ENCODE data around the gene FOXD3. TPM values are rescaled to one million over a fixed set of nuclear protein-coding genes. Genes with fewer than 3 reads are reported as not detected.

FOXD3 gene
- total RNA-seq (not detected), polyA plus RNA-seq (not detected)

DNA sequence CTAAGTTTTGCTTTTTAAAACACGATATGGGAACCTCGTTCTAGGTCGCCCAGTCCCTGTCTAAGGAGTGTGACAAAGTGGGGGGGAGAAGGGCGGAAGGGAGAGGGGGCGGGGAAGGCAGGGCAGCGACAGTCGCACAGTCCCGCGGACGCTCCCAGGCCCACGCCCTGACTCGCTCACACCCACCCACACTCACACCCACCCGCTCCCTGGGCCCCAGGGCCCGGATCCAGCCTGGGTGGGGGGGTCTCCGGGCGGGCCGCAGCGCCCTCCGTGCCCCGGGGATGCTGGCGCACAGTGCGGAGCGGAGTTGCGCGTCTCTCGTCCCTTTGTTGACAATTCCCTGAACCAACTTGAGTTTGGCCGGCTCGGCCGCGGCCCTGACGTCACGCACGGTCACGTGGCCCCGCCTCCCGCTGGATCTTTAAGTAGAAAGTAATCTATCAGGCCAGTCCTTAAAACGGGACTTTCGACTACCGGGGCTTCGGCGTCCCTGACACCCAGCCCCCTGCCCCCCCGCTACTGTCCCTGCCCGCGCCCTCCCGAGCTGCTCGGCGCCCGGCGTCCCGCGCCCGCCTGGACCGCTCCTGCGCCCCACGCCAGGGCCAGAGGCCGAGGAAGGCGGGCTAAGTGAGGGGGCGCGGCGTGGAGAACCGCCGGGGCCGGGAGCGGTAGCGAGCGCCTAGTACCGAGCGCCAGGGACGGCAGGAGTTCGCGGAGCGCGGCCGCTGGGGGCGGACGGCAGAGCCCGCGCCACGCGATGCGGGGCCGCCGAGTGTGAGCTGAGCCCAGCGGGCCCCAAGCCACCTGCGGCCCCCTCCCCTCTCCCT, at the start of gene FOXD3:
Gene FOXD3, plus strand, starts transcription at position 454 of the 830 bp plus-strand sequence. CDS start 492 bp downstream, outside the sequence.
- H3K9me3 ChIP-seq (ENCODE audit: low read length) = no peaks in the 10 kb centered on the region
- peak within 1 kb of the TSS in 6 of 8 donors; percentile 34 to 89 (median 74) for H3K27ac Mint-ChIP-seq
- peaks cover 2 to 19% (median 3%) of the 10 kb centered on the region in 3 donors for H3K36me3 Mint-ChIP-seq

DNA sequence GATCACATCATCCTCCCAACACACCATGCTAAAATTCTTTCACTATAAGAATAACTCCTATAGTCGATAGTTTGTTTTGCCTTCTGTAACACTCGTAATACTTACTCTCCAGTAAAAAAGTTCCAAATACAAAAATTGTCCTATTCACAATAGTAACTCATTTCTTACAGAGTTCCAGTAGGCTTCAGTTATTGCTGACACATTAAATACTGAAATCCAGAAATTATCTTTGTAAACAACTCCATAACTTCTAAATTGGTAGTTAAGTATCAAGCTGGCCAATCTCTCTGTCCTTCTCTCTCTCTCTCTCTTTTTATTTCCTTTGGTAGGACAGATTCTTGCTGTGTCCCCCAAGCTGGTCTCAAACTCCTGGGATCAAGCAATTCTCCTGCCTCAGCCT, 49.6 kb upstream of the FOXD3 start:
- POLR2A ChIA-PET = no interaction called here
- Histone ChIP-seq H3K4me3 (ENCODE audit: low read length) (no peak overlapping the region), H3K36me3 (ENCODE audit: insufficient read depth, low read length) (no peaks in the 10 kb centered on the region), H3K27me3 (ENCODE audit: insufficient read depth, low read length, poor library complexity, severe bottlenecking) (no peaks in the 10 kb centered on the region), H3K9me3 (ENCODE audit: low read length) (no peaks in the 10 kb centered on the region), H3K4me1 (ENCODE audit: insufficient read depth, low read length) (no peaks in the 10 kb centered on the region), H3K27ac (ENCODE audit: low read depth, low read length) (no peak overlapping the region)
- H3K4me3 Mint-ChIP-seq = no peak overlapping the region
- H3K9me3 Mint-ChIP-seq = no peaks in the 10 kb centered on the region
- no peaks in the 10 kb centered on the region for H3K36me3 Mint-ChIP-seq
- CTCF ChIA-PET = no interaction called here
- H3K4me1 Mint-ChIP-seq = no peaks in the 10 kb centered on the region
- H3K27ac Mint-ChIP-seq = no peak overlapping the region
- no peak for DNase-seq
- H3K27me3 Mint-ChIP-seq = peaks cover 9 to 25% of the 10 kb centered on the region in 2 donors

More for the DNA sequence above, at the start of gene FOXD3:
- H3K27me3 Mint-ChIP-seq = peaks cover 77 to 80% of the 10 kb centered on the region in 2 donors
- ChIA-PET POLR2A (no interaction called here), CTCF (no interaction called here)
- peaks cover 26 to 64% (median 54%) of the 10 kb centered on the region in 5 donors for H3K9me3 Mint-ChIP-seq
- Histone ChIP-seq H3K4me3 (ENCODE audit: low read length) (peak within 1 kb of the TSS; percentile 43), H3K27me3 (ENCODE audit: insufficient read depth, low read length, poor library complexity, severe bottlenecking) (peaks cover 74% of the 10 kb centered on the region), H3K27ac (ENCODE audit: low read depth, low read length) (no peak within 1 kb of the TSS), H3K4me1 (ENCODE audit: insufficient read depth, low read length) (peaks cover 13% of the 10 kb centered on the region), H3K36me3 (ENCODE audit: insufficient read depth, low read length) (no peaks in the 10 kb centered on the region)
- peak within 1 kb of the TSS; percentile 80 to 91 (median 83) for H3K4me3 Mint-ChIP-seq
- peak in 1 of 5 donors; percentile 16 for DNase-seq
- peaks cover 41 to 48% (median 46%) of the 10 kb centered on the region in 3 donors for H3K4me1 Mint-ChIP-seq

DNA sequence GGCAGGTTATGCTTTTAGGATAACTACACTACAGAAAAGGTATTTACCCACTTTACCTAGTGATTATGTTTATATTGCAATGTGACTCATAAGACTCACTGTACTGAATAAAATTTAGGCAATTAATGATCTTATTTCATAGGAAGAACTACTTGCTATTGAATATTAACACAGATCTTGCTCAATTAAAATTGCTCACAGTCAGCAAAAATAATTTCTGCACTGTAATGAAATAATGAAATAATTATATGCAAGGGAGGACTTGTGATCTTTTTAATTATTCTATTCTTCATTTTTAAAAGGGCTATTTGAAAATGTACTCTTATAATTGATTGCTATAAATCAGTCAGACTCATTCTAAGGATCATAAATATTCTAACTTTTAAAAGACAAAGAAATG, 48.0 kb upstream of the FOXD3 start:
- H3K27me3 ChIP-seq (ENCODE audit: insufficient read depth, low read length, poor library complexity, severe bottlenecking) = no peaks in the 10 kb centered on the region
- Mint-ChIP-seq H3K27ac (no peak overlapping the region), H3K4me1 (no peaks in the 10 kb centered on the region), H3K27me3 (peaks cover 5 to 19% of the 10 kb centered on the region in 2 donors), H3K4me3 (no peak overlapping the region), H3K36me3 (no peaks in the 10 kb centered on the region), H3K9me3 (no peaks in the 10 kb centered on the region)
- H3K36me3 ChIP-seq (ENCODE audit: insufficient read depth, low read length) = no peaks in the 10 kb centered on the region
- H3K4me1 ChIP-seq (ENCODE audit: insufficient read depth, low read length) = no peaks in the 10 kb centered on the region
- H3K9me3 ChIP-seq (ENCODE audit: low read length) = no peaks in the 10 kb centered on the region
- no peak for DNase-seq
- ChIA-PET CTCF (no interaction called here), POLR2A (no interaction called here)
- H3K27ac ChIP-seq (ENCODE audit: low read depth, low read length) = no peak overlapping the region
- no peak overlapping the region for H3K4me3 ChIP-seq (ENCODE audit: low read length)

DNA sequence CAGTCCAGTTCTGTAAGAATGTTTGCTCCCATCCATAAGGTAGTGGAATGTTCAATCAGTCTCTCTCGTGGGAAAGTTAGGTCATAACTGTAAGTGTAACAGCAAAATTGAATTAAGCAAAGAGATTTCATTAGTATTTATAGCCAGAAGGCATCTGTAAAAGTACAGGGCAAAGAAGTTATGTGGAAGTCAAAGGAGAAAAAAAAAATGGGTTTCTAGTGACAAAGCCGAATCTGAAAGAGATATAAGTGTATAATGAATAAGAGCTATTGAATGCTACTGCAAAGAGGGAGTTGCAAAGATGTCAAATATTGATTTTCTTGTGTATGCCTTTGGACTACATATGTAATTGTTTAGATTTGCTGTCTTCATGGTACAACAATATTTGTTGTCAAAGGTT, 47.4 kb upstream of the FOXD3 start:
- POLR2A ChIA-PET = no interaction called here
- Mint-ChIP-seq H3K27ac (no peak overlapping the region), H3K27me3 (peaks cover 5 to 17% of the 10 kb centered on the region in 2 donors), H3K9me3 (no peaks in the 10 kb centered on the region), H3K36me3 (no peaks in the 10 kb centered on the region), H3K4me1 (no peaks in the 10 kb centered on the region), H3K4me3 (no peak overlapping the region)
- no peak overlapping the region for H3K27ac ChIP-seq (ENCODE audit: low read depth, low read length)
- H3K4me3 ChIP-seq (ENCODE audit: low read length) = no peak overlapping the region
- CTCF ChIA-PET = no interaction called here
- no peaks in the 10 kb centered on the region for H3K9me3 ChIP-seq (ENCODE audit: low read length)
- no peaks in the 10 kb centered on the region for H3K27me3 ChIP-seq (ENCODE audit: insufficient read depth, low read length, poor library complexity, severe bottlenecking)
- DNase-seq = no peak
- H3K36me3 ChIP-seq (ENCODE audit: insufficient read depth, low read length) = no peaks in the 10 kb centered on the region
- no peaks in the 10 kb centered on the region for H3K4me1 ChIP-seq (ENCODE audit: insufficient read depth, low read length)

DNA sequence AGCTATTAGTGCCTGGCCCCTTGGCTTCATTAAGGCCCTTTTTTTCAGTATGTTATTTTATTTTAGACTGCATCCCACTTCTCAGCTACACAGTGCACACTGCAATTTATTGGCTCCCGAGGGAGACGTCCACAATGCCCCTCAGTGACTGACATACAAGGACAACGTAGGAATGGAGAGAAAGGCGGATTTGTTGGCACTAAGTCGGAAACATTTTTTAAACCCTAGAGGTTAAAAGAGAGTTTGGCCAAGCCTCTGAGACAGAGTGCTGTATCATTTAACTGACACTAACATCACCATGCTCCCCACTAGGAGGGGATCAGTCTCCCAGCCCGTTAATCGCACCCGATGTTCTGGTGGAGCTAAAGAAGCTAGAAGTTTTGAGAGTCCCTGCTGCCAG, 45.7 kb upstream of the FOXD3 start:
- POLR2A ChIA-PET = no interaction called here

DNA sequence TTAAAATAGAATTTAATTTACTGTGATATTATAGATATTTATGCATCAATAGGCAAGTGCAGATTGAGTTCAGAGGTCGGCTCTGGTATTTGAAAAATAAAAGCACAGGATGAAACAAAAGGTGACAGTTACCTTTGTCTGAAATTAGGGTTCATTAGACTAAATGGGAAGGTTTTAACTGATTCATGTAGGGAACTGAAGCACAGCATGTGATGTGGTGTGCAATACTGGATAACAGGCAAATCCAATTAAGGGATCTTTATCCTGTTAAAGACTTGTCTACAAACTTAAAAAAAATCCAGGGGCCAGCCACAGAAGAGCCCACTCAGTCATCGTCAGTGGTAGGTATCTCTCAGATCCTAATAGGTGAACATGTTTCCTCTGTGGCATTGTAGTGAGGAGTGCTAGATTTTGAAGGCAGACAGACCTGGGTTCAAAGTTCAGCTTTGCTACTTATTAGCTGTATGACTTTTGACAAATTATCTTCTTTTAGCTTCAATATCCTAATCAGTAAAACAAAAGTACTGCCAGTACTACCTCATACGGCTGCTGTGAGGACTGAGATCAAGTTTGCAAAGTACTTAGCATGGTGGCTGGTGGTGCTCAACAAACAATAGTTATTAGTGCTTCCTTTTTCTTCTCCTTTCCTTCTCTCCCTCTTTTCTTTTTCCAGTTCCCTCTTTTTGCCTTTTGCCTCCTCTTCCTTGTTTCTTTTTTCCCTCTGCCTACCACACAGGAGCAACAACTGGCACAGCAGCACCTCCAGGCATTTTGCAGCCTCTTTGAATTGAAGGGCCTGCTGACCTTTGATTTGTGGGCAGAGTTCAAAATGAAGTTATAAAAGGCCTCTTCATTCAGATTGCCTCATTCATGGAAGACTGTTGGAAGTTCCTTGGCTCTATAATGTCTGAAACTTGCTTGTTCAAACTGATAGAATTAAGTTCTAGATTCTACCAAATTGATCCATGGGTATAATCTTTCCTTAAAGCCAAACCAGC, 44.9 kb upstream of the FOXD3 start:
- Histone ChIP-seq H3K4me1 (ENCODE audit: insufficient read depth, low read length) (no peaks in the 10 kb centered on the region), H3K27me3 (ENCODE audit: insufficient read depth, low read length, poor library complexity, severe bottlenecking) (no peaks in the 10 kb centered on the region), H3K36me3 (ENCODE audit: insufficient read depth, low read length) (no peaks in the 10 kb centered on the region), H3K4me3 (ENCODE audit: low read length) (no peak overlapping the region), H3K27ac (ENCODE audit: low read depth, low read length) (no peak overlapping the region), H3K9me3 (ENCODE audit: low read length) (no peaks in the 10 kb centered on the region)
- Mint-ChIP-seq H3K27ac (no peak overlapping the region), H3K27me3 (peaks cover 8 to 20% of the 10 kb centered on the region in 2 donors), H3K4me3 (no peak overlapping the region), H3K36me3 (no peaks in the 10 kb centered on the region), H3K4me1 (no peaks in the 10 kb centered on the region), H3K9me3 (no peaks in the 10 kb centered on the region)
- ChIA-PET CTCF (no interaction called here), POLR2A (no interaction called here)
- DNase-seq = no peak

More for the DNA sequence above, 45.7 kb upstream of the FOXD3 start:
- CTCF ChIA-PET = no interaction called here
- H3K27ac Mint-ChIP-seq = no peak overlapping the region
- H3K9me3 Mint-ChIP-seq = no peaks in the 10 kb centered on the region
- no peaks in the 10 kb centered on the region for H3K36me3 Mint-ChIP-seq
- H3K27me3 Mint-ChIP-seq = peaks cover 8 to 20% of the 10 kb centered on the region in 2 donors
- H3K4me3 Mint-ChIP-seq = no peak overlapping the region
- Histone ChIP-seq H3K9me3 (ENCODE audit: low read length) (no peaks in the 10 kb centered on the region), H3K27ac (ENCODE audit: low read depth, low read length) (no peak overlapping the region), H3K4me1 (ENCODE audit: insufficient read depth, low read length) (no peaks in the 10 kb centered on the region), H3K27me3 (ENCODE audit: insufficient read depth, low read length, poor library complexity, severe bottlenecking) (no peaks in the 10 kb centered on the region), H3K4me3 (ENCODE audit: low read length) (no peak overlapping the region), H3K36me3 (ENCODE audit: insufficient read depth, low read length) (no peaks in the 10 kb centered on the region)
- no peak for DNase-seq
- H3K4me1 Mint-ChIP-seq = no peaks in the 10 kb centered on the region

DNA sequence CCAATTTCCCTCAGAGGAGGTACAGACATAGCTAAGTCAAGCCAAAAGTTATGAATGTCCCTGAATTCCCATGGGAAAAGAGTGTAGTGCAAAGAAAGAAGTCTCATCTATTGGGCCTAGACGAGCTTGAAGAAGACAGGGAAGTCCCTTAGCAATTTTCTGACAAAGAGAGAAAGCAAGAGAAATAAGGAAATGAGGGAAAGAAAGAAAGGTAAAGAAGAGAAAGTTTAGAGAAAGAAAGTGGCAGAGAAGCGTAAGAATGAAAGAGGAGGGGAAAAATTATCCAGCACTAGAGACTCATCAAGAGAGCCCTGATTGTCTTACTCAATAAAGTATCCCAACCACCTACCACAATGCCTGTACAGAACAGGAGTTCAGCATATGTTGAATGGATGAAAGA, 40.6 kb upstream of the FOXD3 start:
- no peaks in the 10 kb centered on the region for H3K4me1 Mint-ChIP-seq
- no peak for DNase-seq
- H3K4me3 Mint-ChIP-seq = no peak overlapping the region
- ChIA-PET POLR2A (no interaction called here), CTCF (interaction anchor here (0.7 kb wide), 2 partner anchors 676 to 886 kb away, joined by 3 to 4 read pairs; no protein-coding TSS in a partner anchor)
- no peak overlapping the region for H3K27ac Mint-ChIP-seq
- no peaks in the 10 kb centered on the region for H3K27me3 ChIP-seq (ENCODE audit: insufficient read depth, low read length, poor library complexity, severe bottlenecking)
- no peaks in the 10 kb centered on the region for H3K36me3 ChIP-seq (ENCODE audit: insufficient read depth, low read length)
- no peaks in the 10 kb centered on the region for H3K36me3 Mint-ChIP-seq
- no peaks in the 10 kb centered on the region for H3K9me3 ChIP-seq (ENCODE audit: low read length)
- H3K27me3 Mint-ChIP-seq = peaks cover 6 to 22% of the 10 kb centered on the region in 2 donors
- peaks cover 0 to 6% (median 3%) of the 10 kb centered on the region in 5 donors for H3K9me3 Mint-ChIP-seq
- H3K4me1 ChIP-seq (ENCODE audit: insufficient read depth, low read length) = no peaks in the 10 kb centered on the region
- H3K27ac ChIP-seq (ENCODE audit: low read depth, low read length) = no peak overlapping the region
- no peak overlapping the region for H3K4me3 ChIP-seq (ENCODE audit: low read length)

DNA sequence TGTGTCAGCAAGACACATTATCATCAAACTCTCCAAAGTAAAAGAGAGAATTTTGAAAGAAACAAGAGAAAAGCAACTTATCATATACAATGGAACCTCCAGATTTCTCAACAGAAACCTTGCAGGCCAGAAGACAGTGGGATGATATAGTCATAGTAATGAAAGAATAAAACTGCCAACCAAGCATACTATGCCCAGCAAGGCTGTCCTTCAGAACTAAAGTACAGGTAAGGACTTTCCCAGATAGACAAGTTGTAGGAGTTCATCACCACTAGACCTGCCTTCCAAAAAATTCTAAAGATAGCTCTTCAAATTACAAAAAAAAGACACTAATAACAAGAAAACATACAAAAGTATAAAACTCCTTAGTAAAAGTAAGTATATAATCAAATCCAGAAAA, 33.2 kb upstream of the FOXD3 start:
- peaks cover 7 to 14% of the 10 kb centered on the region in 2 donors for H3K27me3 Mint-ChIP-seq
- peaks cover 15 to 33% (median 28%) of the 10 kb centered on the region in 5 donors for H3K9me3 Mint-ChIP-seq
- Histone ChIP-seq H3K4me1 (ENCODE audit: insufficient read depth, low read length) (no peaks in the 10 kb centered on the region), H3K27me3 (ENCODE audit: insufficient read depth, low read length, poor library complexity, severe bottlenecking) (no peaks in the 10 kb centered on the region), H3K4me3 (ENCODE audit: low read length) (no peak overlapping the region), H3K9me3 (ENCODE audit: low read length) (peaks cover 3% of the 10 kb centered on the region), H3K36me3 (ENCODE audit: insufficient read depth, low read length) (no peaks in the 10 kb centered on the region), H3K27ac (ENCODE audit: low read depth, low read length) (no peak overlapping the region)
- ChIA-PET CTCF (no interaction called here), POLR2A (no interaction called here)
- no peaks in the 10 kb centered on the region for H3K4me1 Mint-ChIP-seq
- no peak for DNase-seq
- no peak overlapping the region for H3K4me3 Mint-ChIP-seq
- H3K36me3 Mint-ChIP-seq = peaks cover 0 to 5% (median 0%) of the 10 kb centered on the region in 3 donors
- H3K27ac Mint-ChIP-seq = no peak overlapping the region
